Measurements from ENCODE around the gene ADAMTS16. TPM values are rescaled to one million over a fixed set of nuclear protein-coding genes. Genes with fewer than 3 reads are reported as not detected.

ADAMTS16 gene
- total and polyA plus RNA-seq, 7 donors: under 0.01 to 5.3 (median 0.16) TPM; not detected in 2

DNA sequence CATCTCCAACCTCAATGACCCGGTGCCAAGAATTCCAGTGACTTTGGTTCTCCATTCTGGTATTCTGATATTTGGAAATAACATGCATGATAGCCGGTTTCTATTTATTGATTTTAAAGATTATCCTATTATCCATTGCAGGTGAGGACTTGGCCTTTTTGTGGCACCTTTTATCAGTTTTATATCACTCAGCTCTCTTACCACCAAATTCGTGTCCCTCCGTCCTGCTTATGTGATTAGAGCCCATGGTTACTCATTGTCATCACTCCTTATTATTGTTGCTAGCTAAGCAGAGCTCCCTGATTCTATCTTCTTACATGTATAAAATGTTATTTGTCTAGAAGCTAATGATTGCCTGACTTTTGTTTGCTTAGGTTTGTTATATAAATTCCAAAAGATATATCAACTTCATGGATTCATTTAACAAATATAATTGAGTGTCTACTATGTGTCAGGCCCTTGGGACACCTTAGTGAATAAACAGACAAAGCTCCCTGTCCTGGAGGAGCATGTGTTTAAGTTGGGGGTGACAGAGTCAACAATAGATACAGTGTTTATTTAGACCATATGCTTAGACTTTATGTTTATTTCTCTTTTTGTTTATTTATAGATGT, 138.2 kb downstream of the ADAMTS16 start:
- no peak for DNase-seq
- Histone ChIP-seq H3K27me3 (no peaks in the 10 kb centered on the region), H3K4me3 (no peak overlapping the region), H3K27ac (no peak overlapping the region), H3K4me1 (no peaks in the 10 kb centered on the region), H3K36me3 (no peaks in the 10 kb centered on the region), H3K9me3 (no peaks in the 10 kb centered on the region)
- TF ChIP-seq POLR2A (IDR thresholded peaks at IDR 0.05) (no peak), POLR2AphosphoS5 (IDR thresholded peaks at IDR 0.05) (no peak)
- TF ChIP-seq, protein P1, sequence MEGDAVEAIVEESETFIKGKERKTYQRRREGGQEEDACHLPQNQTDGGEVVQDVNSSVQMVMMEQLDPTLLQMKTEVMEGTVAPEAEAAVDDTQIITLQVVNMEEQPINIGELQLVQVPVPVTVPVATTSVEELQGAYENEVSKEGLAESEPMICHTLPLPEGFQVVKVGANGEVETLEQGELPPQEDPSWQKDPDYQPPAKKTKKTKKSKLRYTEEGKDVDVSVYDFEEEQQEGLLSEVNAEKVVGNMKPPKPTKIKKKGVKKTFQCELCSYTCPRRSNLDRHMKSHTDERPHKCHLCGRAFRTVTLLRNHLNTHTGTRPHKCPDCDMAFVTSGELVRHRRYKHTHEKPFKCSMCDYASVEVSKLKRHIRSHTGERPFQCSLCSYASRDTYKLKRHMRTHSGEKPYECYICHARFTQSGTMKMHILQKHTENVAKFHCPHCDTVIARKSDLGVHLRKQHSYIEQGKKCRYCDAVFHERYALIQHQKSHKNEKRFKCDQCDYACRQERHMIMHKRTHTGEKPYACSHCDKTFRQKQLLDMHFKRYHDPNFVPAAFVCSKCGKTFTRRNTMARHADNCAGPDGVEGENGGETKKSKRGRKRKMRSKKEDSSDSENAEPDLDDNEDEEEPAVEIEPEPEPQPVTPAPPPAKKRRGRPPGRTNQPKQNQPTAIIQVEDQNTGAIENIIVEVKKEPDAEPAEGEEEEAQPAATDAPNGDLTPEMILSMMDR (IDR thresholded peaks at IDR 0.05): no peak
- intact Hi-C loops (cut with DNase I): no loop called here
- 52 to 82% methylated on average over 4 of the region's 4 CpGs for WGBS, 2 donors

DNA sequence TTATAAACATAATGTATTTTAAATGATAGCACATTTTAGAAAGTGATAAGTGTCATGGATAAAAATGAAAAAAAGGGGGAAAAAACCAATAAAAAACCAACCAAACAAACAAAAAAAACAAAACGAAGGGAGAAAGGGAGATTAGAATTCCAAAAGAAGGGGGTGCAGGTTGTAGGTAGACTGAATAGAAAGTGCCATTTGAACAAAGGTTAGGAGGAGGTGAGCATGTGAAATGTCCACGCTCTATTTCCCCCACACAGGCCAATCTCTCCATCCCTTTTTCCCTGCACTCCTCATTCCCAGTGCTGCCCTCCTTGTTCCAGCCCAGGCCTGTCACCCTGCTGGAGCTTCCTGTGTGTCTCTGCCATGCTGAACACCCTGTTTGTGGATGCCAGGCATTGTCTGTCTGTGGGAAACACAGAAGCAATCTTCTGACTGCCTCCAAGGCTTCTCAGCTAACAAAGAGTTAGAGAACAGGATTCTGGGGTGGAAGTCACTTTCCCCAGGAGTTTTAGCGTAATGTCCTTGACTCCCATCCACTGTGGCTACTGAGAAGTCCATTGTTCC, 138.8 kb downstream of the ADAMTS16 start:
- Histone ChIP-seq H3K9me3 (peaks cover 0 to 1% (median 0%) of the 10 kb centered on the region in 4 donors), H3K27me3 (no peaks in the 10 kb centered on the region), H3K27ac (no peak overlapping the region), H3K4me3 (no peak overlapping the region), H3K4me1 (no peaks in the 10 kb centered on the region), H3K36me3 (no peaks in the 10 kb centered on the region)
- TF ChIP-seq, protein P1 (IDR thresholded peaks at IDR 0.05): no peak
- TF ChIP-seq POLR2A (IDR thresholded peaks at IDR 0.05) (no peak), POLR2AphosphoS5 (IDR thresholded peaks at IDR 0.05) (no peak), EP300 (IDR thresholded peaks at IDR 0.05) (no peak)
- WGBS, 2 donors: 34 to 53% methylated on average over 3 of the region's 3 CpGs
- DNase-seq: no peak
- intact Hi-C loops (cut with DNase I): no loop called here

DNA sequence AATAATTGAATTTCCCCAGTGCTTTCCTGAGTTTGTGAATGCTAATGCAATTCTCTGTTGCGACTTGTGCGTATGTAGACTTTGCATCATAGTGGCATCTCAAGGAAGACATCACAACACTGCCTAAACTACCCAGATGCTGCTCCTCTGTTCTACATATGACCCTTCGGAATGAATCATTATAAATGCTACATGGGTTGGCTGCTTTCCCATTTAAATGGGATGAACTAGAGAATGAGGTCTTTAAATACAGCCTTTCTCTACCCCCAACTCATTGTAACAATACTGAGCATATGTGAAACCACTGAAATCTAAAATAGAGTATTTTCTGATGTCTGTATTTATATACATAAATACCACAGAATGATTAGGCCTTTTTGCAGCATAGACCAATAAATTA, 145.8 kb downstream of the ADAMTS16 start:
- Histone ChIP-seq H3K9me3 (peaks cover 0 to 1% (median 0%) of the 10 kb centered on the region in 4 donors), H3K4me3 (no peak overlapping the region), H3K4me1 (no peaks in the 10 kb centered on the region), H3K27ac (no peak overlapping the region), H3K27me3 (no peaks in the 10 kb centered on the region), H3K36me3 (no peaks in the 10 kb centered on the region)
- intact Hi-C loops (cut with DNase I): no loop called here
- DNase-seq: no peak
- TF ChIP-seq POLR2A (IDR thresholded peaks at IDR 0.05): no peak
- TF ChIP-seq EP300 (IDR thresholded peaks at IDR 0.05): no peak
- TF ChIP-seq POLR2AphosphoS5 (IDR thresholded peaks at IDR 0.05): no peak
- TF ChIP-seq, protein P1 (IDR thresholded peaks at IDR 0.05): no peak
- 93% methylated on average over 3 of the region's 3 CpGs for WGBS, 2 donors

DNA sequence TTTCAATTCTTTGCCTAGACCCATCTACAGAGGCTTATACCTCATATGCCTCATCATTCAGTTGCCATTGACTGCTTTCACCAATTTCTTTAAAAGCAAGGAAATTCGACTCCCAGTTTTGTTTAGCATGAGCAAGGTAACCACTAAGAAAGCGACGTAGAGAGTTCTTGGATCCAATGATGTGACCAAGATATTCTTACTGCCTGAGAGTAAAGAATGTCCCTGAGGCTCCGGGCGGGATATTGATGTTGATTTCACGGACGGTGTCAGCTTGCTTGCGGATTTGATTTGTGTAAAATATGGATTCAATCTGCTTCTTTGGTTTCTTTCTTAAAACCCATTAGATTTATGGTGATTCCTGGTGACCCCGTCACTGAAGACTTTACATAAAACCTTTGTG, 147.3 kb downstream of the ADAMTS16 start:
- H3K27me3 ChIP-seq: no peaks in the 10 kb centered on the region
- H3K27ac ChIP-seq: no peak overlapping the region
- H3K4me3 ChIP-seq: no peak overlapping the region
- 88 to 93% methylated on average over 9 of the region's 9 CpGs for WGBS, 2 donors
- intact Hi-C loops (cut with DNase I): no loop called here
- TF ChIP-seq EP300 (IDR thresholded peaks at IDR 0.05): no peak
- TF ChIP-seq, protein P1 (IDR thresholded peaks at IDR 0.05): no peak
- TF ChIP-seq POLR2AphosphoS5 (IDR thresholded peaks at IDR 0.05): no peak
- TF ChIP-seq POLR2A (IDR thresholded peaks at IDR 0.05): no peak
- DNase-seq: no peak
- H3K4me1 ChIP-seq: no peaks in the 10 kb centered on the region
- no peaks in the 10 kb centered on the region for H3K36me3 ChIP-seq
- peaks cover 0 to 1% (median 0%) of the 10 kb centered on the region in 4 donors for H3K9me3 ChIP-seq
